ENCODE results near the gene LILRB4.

DNA sequence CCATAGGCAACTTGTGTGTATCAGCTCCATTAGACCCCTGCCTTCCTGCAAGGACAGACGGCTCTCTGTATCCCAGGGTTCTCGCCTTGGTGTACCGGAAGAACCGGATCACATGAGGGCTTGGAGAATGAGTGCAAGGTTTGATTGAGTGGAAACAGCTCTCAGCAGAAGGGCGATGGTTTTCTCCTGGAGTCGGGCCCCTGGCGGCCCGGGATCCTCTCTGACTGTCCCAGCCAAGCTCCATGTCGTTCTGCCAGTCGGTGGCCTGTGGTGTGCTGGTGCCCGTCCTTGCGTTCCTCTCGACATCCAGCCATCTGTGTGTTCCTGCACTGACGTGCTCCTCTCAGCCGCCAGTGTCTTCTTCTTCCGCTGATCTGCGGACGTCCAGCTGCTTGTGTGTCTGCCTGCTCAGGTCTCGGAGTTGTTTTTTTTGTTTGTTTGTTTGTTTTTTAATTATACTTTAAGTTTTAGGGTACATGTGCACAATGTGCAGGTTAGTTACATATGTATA, 16.4 kb upstream of the LILRB4 start:
- TF ChIP-seq CTCF (conservative IDR thresholded peaks at IDR 0.05; ENCODE audit: low read length) (no peak), EZH2phosphoT487 (IDR thresholded peaks at IDR 0.05; ENCODE audit: borderline replicate concordance, low read depth, low read length) (no peak)
